KOPT-K1 (cell line): Measurements from ENCODE around the gene CYB561D2.

ENCODE experiments used
- H3K27ac ChIP-seq: fragments of 200-600 bp; sonication (generic); 2 replicates; pipeline ENCODE4 v1.5.1; 2016; ENCODE audit warnings: antibody characterized with exemption, mild to moderate bottlenecking, low read depth, low read length; ENCODE audit not compliant: poor library complexity, severe bottlenecking
- H3K36me3 ChIP-seq: fragments of 200-600 bp; sonication (generic); 2 replicates; pipeline ENCODE4 v1.5.1; 2017; ENCODE audit warnings: antibody characterized with exemption, mild to moderate bottlenecking, low read length, moderate library complexity; ENCODE audit not compliant: insufficient read depth
- H3K9me3 ChIP-seq: fragments of 200-600 bp; sonication (generic); 2 replicates; pipeline ENCODE4 v1.5.1; 2017; ENCODE audit warnings: antibody characterized with exemption, low read length, mild to moderate bottlenecking; ENCODE audit not compliant: insufficient read depth, poor library complexity, severe bottlenecking

Gene CYB561D2

GRCh38 chr3:50345008-50345407 lies 5.7 kb upstream of the CYB561D2 start:
- Histone ChIP-seq H3K36me3 (peaks cover 22% of the 10 kb centered on the region), H3K9me3 (no peaks in the 10 kb centered on the region), H3K27ac (no peak overlapping the region)

GRCh38 chr3:50345586-50346234 lies 5.0 kb upstream of the CYB561D2 start, which contains the start of gene ZMYND10:
ZMYND10 (minus strand) TSS chr3:50345732; CDS start chr3:50345579, 153 bp downstream.
- no peak within 1 kb of the TSS for H3K27ac ChIP-seq
- no peaks in the 10 kb centered on the region for H3K9me3 ChIP-seq
- H3K36me3 ChIP-seq, result peaks cover 22% of the 10 kb centered on the region

GRCh38 chr3:50347187-50347813 lies 3.4 kb upstream of the CYB561D2 start:
- Histone ChIP-seq H3K9me3 (no peaks in the 10 kb centered on the region), H3K36me3 (peaks cover 29% of the 10 kb centered on the region), H3K27ac (no peak overlapping the region)

GRCh38 chr3:50350213-50350526 lies 492 bp upstream of the CYB561D2 start:
- Histone ChIP-seq H3K36me3 (peaks cover 57% of the 10 kb centered on the region), H3K27ac (peak overlapping the region; percentile 78), H3K9me3 (no peaks in the 10 kb centered on the region)

- Histone ChIP-seq H3K36me3 (peaks cover 69% of the 10 kb centered on the region), H3K9me3 (no peaks in the 10 kb centered on the region), H3K27ac (peak overlapping the region; percentile 78)
Observed at GRCh38 chr3:50351323-50351697, 648 bp downstream of the CYB561D2 start.

- Histone ChIP-seq H3K27ac (no peak overlapping the region), H3K36me3 (peaks cover 78% of the 10 kb centered on the region), H3K9me3 (no peaks in the 10 kb centered on the region)
Observed at GRCh38 chr3:50352781-50353180, 2.1 kb downstream of the CYB561D2 start.

GRCh38 chr3:50353245-50354004 lies 2.8 kb downstream of the CYB561D2 start:
- Histone ChIP-seq H3K27ac (no peak overlapping the region), H3K36me3 (peaks cover 75% of the 10 kb centered on the region)

GRCh38 chr3:50354186-50354764 lies 3.6 kb downstream of the CYB561D2 start:
- Histone ChIP-seq H3K27ac (no peak overlapping the region), H3K36me3 (peaks cover 68% of the 10 kb centered on the region), H3K9me3 (no peaks in the 10 kb centered on the region)

More at GRCh38 chr3:50353245-50354004, 2.8 kb downstream of the CYB561D2 start:
- no peaks in the 10 kb centered on the region for H3K9me3 ChIP-seq

- H3K36me3 ChIP-seq, result peaks cover 64% of the 10 kb centered on the region
- H3K27ac ChIP-seq, result no peak overlapping the region
Observed at GRCh38 chr3:50354850-50355249, 4.2 kb downstream of the CYB561D2 start.

GRCh38 chr3:50355829-50356552 lies 5.3 kb downstream of the CYB561D2 start:
- Histone ChIP-seq H3K9me3 (no peaks in the 10 kb centered on the region), H3K27ac (no peak overlapping the region), H3K36me3 (peaks cover 64% of the 10 kb centered on the region)

More at GRCh38 chr3:50354850-50355249, 4.2 kb downstream of the CYB561D2 start:
- no peaks in the 10 kb centered on the region for H3K9me3 ChIP-seq

- H3K27ac ChIP-seq, result no peak overlapping the region
- peaks cover 64% of the 10 kb centered on the region for H3K36me3 ChIP-seq
Observed at GRCh38 chr3:50356553-50356952, 5.9 kb downstream of the CYB561D2 start.

GRCh38 chr3:50357481-50357880 lies 6.8 kb downstream of the CYB561D2 start:
- Histone ChIP-seq H3K27ac (peak overlapping the region; percentile 1), H3K36me3 (peaks cover 56% of the 10 kb centered on the region), H3K9me3 (no peaks in the 10 kb centered on the region)

More at GRCh38 chr3:50356553-50356952, 5.9 kb downstream of the CYB561D2 start:
- H3K9me3 ChIP-seq, result no peaks in the 10 kb centered on the region

- Histone ChIP-seq H3K27ac (peak overlapping the region; percentile 69), H3K9me3 (no peaks in the 10 kb centered on the region), H3K36me3 (peaks cover 47% of the 10 kb centered on the region)
Observed at GRCh38 chr3:50358355-50358910, 7.8 kb downstream of the CYB561D2 start.

GRCh38 chr3:50358911-50359759 lies 8.5 kb downstream of the CYB561D2 start, which contains the start of gene TMEM115:
TMEM115 (minus strand) TSS chr3:50359521; CDS start chr3:50359063, 458 bp downstream.
- Histone ChIP-seq H3K27ac (peak within 1 kb of the TSS; percentile 69), H3K9me3 (no peaks in the 10 kb centered on the region), H3K36me3 (peaks cover 40% of the 10 kb centered on the region)
